K562 treated with DMSO at 1 percent for 12 hours (cell line): ENCODE data around the gene ASPRV1. TPM values are rescaled to one million over a fixed set of nuclear protein-coding genes. Genes with fewer than 3 reads are reported as not detected.

ENCODE experiments used
- total RNA-seq: library from RNA; unstranded; fragments of 300-600 nt; gene quantifications from 2 replicates; pipeline ENCODE4 v1.2.3, GENCODE V29; 2022; ENCODE audit not compliant: insufficient read depth

The ASPRV1 gene
- total RNA-seq: 0.78 and 1.5 TPM in 2 replicates

GRCh38 chr2:69961496-69961895 lies at the start of gene ASPRV1:
Gene ASPRV1, minus strand, starts transcription at chr2:69961631. Its CDS starts 195 bp downstream, at chr2:69961436.

GRCh38 chr2:69914950-69915945 lies 46.2 kb downstream of the ASPRV1 start, which contains the start of gene MXD1:
Gene MXD1, plus strand, starts transcription at chr2:69915109. Its CDS starts 222 bp downstream, at chr2:69915331.

Other genes with a start within 250 kb of the ASPRV1 start
- gene ANXA4, start 219.5 kb downstream of the ASPRV1 start, total RNA-seq: 13.7 and 27.0 TPM in 2 replicates
- gene GMCL1, start 132.0 kb downstream of the ASPRV1 start, total RNA-seq: 5.7 and 17.3 TPM in 2 replicates
- 46.5 and 48.5 TPM in 2 replicates for gene SNRNP27, start 67.7 kb downstream of the ASPRV1 start, total RNA-seq
- 6.5 and 14.5 TPM in 2 replicates for gene MXD1, start 46.5 kb downstream of the ASPRV1 start, total RNA-seq
- 436 and 566 TPM in 2 replicates for gene PCBP1, start 125.8 kb upstream of the ASPRV1 start, total RNA-seq
- gene C2orf42, start 229.4 kb upstream of the ASPRV1 start, total RNA-seq: 2.1 and 11.0 TPM in 2 replicates